A172 (cell line): ENCODE data around the gene BTBD7. TPM values are rescaled to one million over a fixed set of nuclear protein-coding genes. Genes with fewer than 3 reads are reported as not detected.
A peak's percentile ranks its signal among the peaks of the same experiment; 100 is the strongest.

Experiments
- DNase-seq: peaks from one replicate; pipeline ENCODE4 v3.0.0-alpha.2; 2015; ENCODE audit warnings: low spot score
- total RNA-seq: library from RNA; depleted of rRNA; stranded (reverse); fragments of >200 nt; shearing (Covaris generic); gene quantifications from 2 replicates; pipeline ENCODE4 v1.2.3, GENCODE V29; 2014

The BTBD7 gene
- total RNA-seq, 1 experiment from 2014 or later = 17.2 TPM

- no peak for DNase-seq
Observed at GRCh38 chr14:93304771-93305170, 28.1 kb downstream of the BTBD7 start.

- DNase-seq = peak; percentile 14
Observed at GRCh38 chr14:93303659-93304058, 29.2 kb downstream of the BTBD7 start.

DNA sequence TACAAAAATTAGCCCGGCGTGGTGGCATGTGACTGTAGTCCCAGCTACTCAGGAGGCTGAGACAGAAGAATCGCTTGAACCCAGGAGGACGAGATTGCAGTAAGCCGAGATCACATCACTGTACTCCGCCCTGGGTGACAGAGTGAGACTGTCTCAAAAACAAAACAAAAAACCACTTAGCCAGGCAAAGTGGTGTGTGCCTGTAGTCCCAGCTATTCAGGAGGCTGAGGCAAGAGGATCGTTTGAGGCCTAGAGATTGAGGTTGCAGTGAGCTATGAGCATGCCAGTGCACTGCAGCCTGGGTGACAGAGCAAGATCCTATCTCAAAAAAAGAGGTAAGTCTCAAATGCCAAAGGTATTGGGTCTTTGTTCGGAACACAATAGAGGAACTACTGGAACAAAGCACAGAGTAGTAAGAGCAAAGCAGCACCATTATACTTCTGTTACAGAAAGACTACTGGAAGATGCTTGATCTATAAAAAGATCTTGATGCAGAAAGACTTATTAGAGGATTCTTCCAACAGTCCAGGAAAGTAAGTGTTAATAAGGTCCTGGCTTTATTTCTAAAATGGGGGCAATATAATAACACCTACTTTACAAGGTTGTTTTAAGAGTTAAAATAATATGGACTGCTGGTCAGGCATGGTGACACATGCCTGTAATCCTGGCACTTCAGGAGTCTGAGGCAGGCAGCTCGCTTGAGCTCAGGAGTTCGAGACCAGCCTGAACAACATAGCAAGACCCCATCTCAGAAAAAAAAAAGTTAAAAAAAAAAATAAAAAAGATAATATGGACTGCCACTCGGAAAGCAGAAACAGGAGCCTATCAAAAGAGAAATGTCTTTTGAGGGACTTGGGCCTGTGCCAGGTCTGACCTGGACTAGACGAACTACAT is 29.9 kb downstream of the BTBD7 start:
- no peak for DNase-seq

GRCh38 chr14:93301821-93302447 is 30.9 kb downstream of the BTBD7 start:
- DNase-seq = peak; percentile 83

GRCh38 chr14:93299866-93300265 is 33.0 kb downstream of the BTBD7 start:
- no peak for DNase-seq

GRCh38 chr14:93299416-93299815 is 33.4 kb downstream of the BTBD7 start:
- DNase-seq = no peak

- DNase-seq = no peak
Observed at GRCh38 chr14:93295541-93296220, 37.2 kb downstream of the BTBD7 start.

GRCh38 chr14:93286212-93286890 is 46.5 kb downstream of the BTBD7 start:
- no peak for DNase-seq

DNA sequence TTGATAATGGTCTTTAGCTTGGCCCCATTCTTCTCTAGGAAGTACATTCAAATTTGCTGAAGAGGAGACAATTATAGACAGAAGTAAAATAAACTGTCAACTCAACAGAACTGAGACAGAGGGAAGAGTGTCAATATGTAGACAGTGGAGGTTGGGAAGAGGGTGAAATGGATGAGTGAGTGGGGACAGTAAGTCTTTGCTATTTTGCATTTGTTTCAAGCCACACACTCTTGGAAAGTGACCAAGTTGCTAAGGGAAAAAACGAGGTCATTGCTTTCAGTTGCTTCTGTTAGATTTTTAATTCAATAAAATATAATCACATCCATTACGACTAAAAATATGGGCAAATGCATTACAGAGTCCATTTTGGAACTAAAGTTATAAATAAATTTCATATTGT is 47.8 kb downstream of the BTBD7 start:
- no peak for DNase-seq

DNA sequence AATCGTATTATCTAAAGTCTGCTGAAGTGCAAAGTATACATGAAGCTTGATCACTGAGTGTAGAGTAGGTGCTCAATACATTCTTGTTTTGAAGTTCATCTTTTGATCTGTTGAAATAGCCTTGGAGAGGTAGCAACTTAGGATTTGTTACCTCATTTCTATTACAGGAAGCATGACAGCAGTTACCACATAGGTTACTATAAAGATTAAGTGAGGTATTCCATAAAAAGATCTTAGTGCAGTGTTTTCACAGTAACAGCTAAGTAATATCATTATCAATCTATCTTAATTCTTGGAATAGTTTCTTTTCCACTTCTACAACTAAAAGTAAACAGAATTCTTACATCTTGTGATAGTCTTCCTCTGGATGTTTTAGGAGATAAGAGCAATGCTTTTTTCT is 50.9 kb downstream of the BTBD7 start:
- DNase-seq = no peak

- no peak for DNase-seq
Observed at GRCh38 chr14:93280743-93281142, 52.1 kb downstream of the BTBD7 start.

GRCh38 chr14:93276031-93276716 is 56.7 kb downstream of the BTBD7 start:
- no peak for DNase-seq

DNA sequence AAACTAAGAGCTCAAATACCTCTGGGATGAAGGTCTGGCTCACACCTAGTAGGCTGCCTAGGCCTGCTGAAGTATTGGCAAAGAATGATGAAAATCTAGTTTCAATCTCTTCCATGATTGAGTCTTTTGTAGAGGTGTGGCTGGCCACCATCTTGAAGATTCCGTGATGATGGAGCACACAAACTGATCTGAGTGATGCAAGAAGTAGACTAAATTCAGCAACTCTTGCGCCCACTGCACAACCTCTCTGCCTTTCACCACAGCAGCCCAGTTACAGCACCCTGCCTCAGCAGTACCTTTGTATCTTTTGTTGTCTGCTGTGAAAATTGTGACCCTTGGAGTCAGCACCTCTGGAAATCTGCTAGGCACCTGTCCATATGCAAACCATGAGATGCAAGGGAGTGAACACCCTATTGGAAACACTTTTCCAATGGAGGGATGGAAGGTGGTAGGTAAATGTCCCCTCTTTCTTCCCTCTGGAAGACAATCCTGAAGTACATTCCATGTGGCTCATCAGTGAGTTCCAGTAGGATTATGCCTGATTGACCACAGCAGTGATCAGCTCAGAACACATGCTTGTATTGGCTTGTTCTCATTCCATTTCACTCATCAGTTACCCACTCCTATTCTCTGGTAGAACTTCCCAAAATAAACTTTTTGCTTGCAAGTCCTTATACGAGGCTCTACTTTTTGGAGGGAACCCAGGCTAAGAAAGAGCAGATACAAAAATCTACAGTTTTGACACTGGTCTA is 58.6 kb downstream of the BTBD7 start:
- DNase-seq = no peak

- DNase-seq = no peak
Observed at GRCh38 chr14:93271111-93271510, 61.7 kb downstream of the BTBD7 start.

GRCh38 chr14:93269341-93270068 is 63.3 kb downstream of the BTBD7 start:
- DNase-seq = peak; percentile 54

GRCh38 chr14:93268406-93268805 is 64.4 kb downstream of the BTBD7 start:
- no peak for DNase-seq

DNA sequence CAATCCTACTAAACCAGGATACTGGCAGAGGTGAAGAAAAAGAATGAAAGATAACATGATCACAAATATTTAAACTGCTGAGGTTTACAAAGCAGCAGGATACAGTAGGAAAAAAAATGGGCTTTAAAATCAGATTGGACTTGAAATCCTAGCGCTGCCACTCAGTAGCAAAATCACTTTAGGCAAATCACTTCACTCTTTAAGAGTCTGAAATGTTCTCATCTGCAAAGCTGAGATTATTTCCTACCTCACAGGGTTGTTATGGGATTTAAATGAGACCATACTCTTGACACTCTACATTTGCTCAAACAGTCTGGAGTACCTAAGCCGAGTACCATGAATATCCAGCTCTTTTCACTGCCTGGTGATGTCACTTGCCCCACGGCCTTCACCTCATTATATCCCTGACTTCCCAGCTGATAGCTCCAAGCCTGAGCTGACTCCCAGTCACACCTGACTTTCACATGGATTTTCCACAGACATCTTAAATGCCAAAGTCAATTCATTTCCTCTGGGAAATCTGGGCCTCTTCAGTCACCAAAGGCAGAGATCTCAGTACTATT is 65.6 kb downstream of the BTBD7 start:
- no peak for DNase-seq

DNA sequence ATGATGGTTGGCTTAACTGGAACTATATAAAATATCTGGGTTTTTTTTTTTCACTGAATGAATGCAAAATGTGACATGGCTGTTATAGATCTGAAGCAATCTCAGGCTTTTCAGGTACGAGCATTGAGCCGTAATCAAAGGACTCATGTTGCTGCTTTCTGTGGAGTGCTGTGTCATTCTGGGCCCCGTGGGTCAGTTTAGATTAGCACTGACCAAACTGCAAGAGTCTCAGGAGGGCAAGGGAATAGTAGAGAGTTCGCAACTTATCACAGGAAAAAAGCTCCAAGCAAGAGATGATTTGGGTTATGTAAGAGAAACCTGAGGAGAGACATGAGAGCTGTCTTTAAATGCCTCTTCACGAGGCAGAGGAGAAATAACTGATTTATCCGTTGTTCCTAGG is 66.7 kb downstream of the BTBD7 start:
- DNase-seq = no peak

DNA sequence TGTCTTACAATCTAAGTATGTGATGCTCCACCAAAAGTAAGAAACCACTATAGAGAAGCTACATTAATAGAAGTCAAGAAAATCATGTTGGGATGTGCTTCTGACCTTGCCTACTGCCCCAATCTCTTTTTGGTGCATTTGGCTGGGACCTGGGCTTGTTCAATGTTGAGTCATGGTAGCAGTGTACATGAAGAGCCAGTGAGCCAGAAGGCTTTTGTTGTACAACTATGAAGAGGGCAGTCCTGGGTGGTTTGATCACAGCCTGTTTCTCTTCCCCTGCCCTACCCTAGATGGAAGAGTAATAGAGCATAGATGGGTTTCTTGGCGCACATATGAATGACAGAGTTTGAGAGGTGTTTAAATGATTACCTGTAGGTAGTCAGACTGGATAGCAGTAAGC is 69.4 kb downstream of the BTBD7 start:
- DNase-seq = no peak

- DNase-seq = no peak
Observed at GRCh38 chr14:93262446-93262845, 70.4 kb downstream of the BTBD7 start.
